ENCODE results near the gene ANKS1B. TPM values are rescaled to one million over a fixed set of nuclear protein-coding genes. Genes with fewer than 3 reads are reported as not detected.

Gene ANKS1B
- total RNA-seq, 1 donor from 2014 or later, result 2.3 TPM

DNA sequence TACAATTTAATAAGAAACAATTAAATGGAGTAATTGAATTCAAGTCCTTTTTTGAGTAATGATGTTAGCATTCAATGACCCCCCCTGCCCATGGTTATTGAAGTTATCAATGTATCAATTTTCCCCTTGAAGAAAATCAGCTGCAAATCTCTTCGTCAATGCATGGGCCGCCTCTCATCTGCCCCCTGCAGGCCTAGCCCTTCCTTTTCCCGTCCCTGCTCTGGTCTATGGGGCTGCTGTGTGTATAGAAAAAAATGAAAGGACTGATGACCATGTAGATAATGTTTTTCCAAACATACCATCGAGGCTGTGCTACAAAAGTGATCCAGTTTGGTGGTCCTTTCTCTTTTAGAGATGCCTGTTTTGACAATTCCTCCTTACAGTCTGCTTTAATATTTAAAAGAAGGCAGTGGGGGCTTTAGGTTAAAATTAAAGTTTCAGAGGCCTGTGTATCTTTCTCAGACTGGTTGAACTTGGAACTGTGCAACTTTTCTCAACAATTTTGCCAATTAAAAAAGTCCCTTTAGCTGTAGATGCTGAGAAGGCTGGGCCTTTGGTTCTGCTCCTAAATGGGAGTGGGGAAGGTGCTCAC is 1241.3 kb downstream of the ANKS1B start:
- Mint-ChIP-seq H3K27me3 (ENCODE audit: low read depth) (no peaks in the 10 kb centered on the region), H3K4me1 (ENCODE audit: low read depth) (peaks cover 8% of the 10 kb centered on the region), H3K36me3 (ENCODE audit: low read depth) (no peaks in the 10 kb centered on the region), H3K9me3 (ENCODE audit: low read depth) (no peaks in the 10 kb centered on the region), H3K27ac (ENCODE audit: unreplicated experiment) (no peak overlapping the region), H3K4me3 (ENCODE audit: unreplicated experiment) (no peak overlapping the region)
- TF ChIP-seq, protein P1, sequence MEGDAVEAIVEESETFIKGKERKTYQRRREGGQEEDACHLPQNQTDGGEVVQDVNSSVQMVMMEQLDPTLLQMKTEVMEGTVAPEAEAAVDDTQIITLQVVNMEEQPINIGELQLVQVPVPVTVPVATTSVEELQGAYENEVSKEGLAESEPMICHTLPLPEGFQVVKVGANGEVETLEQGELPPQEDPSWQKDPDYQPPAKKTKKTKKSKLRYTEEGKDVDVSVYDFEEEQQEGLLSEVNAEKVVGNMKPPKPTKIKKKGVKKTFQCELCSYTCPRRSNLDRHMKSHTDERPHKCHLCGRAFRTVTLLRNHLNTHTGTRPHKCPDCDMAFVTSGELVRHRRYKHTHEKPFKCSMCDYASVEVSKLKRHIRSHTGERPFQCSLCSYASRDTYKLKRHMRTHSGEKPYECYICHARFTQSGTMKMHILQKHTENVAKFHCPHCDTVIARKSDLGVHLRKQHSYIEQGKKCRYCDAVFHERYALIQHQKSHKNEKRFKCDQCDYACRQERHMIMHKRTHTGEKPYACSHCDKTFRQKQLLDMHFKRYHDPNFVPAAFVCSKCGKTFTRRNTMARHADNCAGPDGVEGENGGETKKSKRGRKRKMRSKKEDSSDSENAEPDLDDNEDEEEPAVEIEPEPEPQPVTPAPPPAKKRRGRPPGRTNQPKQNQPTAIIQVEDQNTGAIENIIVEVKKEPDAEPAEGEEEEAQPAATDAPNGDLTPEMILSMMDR (IDR thresholded peaks at IDR 0.05), result peak; percentile 76
- DNase-seq (ENCODE audit: low spot score), result no peak

DNA sequence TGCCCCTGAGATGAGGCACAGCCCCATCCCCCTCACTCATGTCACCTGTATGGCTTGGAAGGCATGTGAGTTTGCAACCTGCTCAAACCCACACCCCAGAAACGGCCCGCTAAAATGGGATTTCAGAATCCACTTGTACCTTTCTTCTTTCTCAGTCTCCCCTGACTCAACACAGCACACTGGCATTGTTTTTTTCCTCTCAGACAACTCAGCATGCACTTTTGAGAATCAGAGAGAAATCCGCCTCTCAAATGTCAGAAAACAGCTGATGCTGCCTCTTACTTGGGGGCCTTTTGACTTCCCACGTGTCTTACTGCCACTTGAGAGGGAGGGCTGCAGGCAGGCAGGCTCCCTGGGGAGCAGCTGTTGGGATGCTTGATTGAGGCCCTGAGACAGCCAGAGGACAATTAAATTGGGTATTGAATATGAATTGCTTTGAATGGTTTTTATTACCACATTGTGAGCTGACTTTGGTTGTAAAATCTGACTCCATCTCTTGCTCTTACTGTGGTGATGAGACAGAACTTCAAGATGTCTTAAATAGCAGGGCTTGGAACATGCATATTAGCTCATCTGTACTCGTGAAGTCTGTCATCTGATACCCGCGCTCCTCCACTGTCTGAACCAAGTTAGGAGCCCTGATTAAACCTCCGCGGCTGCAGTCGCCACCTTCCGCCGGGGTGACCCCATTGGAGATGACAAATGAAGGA is 1243.0 kb downstream of the ANKS1B start:
- no peak for DNase-seq (ENCODE audit: low spot score)
- no peak overlapping the region for H3K4me3 Mint-ChIP-seq (ENCODE audit: unreplicated experiment)
- H3K4me1 Mint-ChIP-seq (ENCODE audit: low read depth), result peaks cover 8% of the 10 kb centered on the region
- H3K27me3 Mint-ChIP-seq (ENCODE audit: low read depth), result no peaks in the 10 kb centered on the region
- no peaks in the 10 kb centered on the region for H3K9me3 Mint-ChIP-seq (ENCODE audit: low read depth)
- H3K27ac Mint-ChIP-seq (ENCODE audit: unreplicated experiment), result no peak overlapping the region
- no peaks in the 10 kb centered on the region for H3K36me3 Mint-ChIP-seq (ENCODE audit: low read depth)
- TF ChIP-seq, protein P1 (IDR thresholded peaks at IDR 0.05), result no peak

DNA sequence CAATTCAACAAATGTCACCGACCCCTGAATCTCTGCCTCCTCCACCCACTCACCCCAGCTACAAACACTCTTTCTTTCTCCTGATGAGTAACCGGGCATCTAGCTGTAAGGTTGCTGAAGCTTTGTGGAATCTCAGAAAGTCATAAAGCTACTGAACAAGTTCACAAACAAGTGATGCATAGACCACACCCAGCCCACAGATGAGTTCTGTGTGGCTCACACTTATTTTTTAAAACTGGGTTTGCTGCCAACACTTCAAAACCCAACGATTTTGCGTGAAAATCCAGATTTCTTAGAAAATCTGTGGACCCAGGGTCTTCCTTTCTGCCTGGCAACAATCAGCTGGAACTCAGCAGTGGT is 1243.6 kb downstream of the ANKS1B start:
- Mint-ChIP-seq H3K9me3 (ENCODE audit: low read depth) (no peaks in the 10 kb centered on the region), H3K4me1 (ENCODE audit: low read depth) (peaks cover 8% of the 10 kb centered on the region), H3K27ac (ENCODE audit: unreplicated experiment) (no peak overlapping the region), H3K36me3 (ENCODE audit: low read depth) (peaks cover 3% of the 10 kb centered on the region), H3K4me3 (ENCODE audit: unreplicated experiment) (no peak overlapping the region), H3K27me3 (ENCODE audit: low read depth) (no peaks in the 10 kb centered on the region)
- DNase-seq (ENCODE audit: low spot score), result no peak
- TF ChIP-seq, protein P1 (IDR thresholded peaks at IDR 0.05), result no peak

DNA sequence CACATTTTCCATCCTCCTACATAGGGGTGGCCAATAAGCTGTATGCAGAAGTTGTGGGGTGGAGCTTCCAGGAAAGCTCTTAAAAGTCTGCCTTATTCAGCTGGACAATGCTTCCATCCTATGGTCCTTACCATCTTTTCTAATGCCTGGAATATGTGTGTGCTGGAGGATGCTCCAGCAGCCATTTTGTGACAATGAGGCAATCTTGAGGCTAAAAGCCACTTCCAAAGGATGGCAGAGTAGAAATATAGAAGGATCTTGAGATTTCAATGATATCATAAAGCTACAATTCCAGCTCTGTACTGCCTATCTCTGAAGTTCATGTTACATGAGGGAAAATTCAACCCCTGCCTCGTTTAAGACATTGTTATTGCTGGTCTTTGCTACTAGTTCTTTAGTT is 1244.0 kb downstream of the ANKS1B start:
- Mint-ChIP-seq H3K4me1 (ENCODE audit: low read depth) (peaks cover 8% of the 10 kb centered on the region), H3K4me3 (ENCODE audit: unreplicated experiment) (no peak overlapping the region), H3K27me3 (ENCODE audit: low read depth) (no peaks in the 10 kb centered on the region), H3K27ac (ENCODE audit: unreplicated experiment) (no peak overlapping the region), H3K36me3 (ENCODE audit: low read depth) (peaks cover 7% of the 10 kb centered on the region), H3K9me3 (ENCODE audit: low read depth) (no peaks in the 10 kb centered on the region)
- TF ChIP-seq, protein P1 (IDR thresholded peaks at IDR 0.05), result no peak
- no peak for DNase-seq (ENCODE audit: low spot score)

DNA sequence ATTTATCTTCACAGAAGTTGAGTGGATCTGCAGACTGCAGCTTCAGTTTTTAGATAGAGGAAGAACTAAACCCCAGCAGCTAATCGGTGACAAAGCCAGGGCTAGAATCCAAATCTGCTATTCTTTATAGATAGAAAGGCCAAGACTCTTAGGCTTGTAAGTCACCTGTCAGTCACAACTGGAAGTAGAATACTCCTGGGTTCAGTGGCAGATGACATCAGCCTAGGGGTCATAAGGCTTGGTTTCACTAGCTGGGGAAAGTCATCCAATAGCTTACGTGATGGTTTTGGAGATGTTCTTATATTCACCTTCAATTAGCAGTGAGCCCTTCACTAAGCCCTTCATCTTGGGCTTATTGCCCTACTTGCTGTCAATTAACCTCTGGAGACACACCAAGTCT is 1246.2 kb downstream of the ANKS1B start:
- DNase-seq (ENCODE audit: low spot score), result no peak
- Mint-ChIP-seq H3K4me3 (ENCODE audit: unreplicated experiment) (no peak overlapping the region), H3K36me3 (ENCODE audit: low read depth) (peaks cover 11% of the 10 kb centered on the region), H3K27me3 (ENCODE audit: low read depth) (no peaks in the 10 kb centered on the region), H3K27ac (ENCODE audit: unreplicated experiment) (no peak overlapping the region), H3K9me3 (ENCODE audit: low read depth) (no peaks in the 10 kb centered on the region), H3K4me1 (ENCODE audit: low read depth) (peaks cover 15% of the 10 kb centered on the region)
- TF ChIP-seq, protein P1 (IDR thresholded peaks at IDR 0.05), result no peak
